ENCODE data around the gene MKNK2.
"Not testable (repeated sequence)": the region's sequence is repeated elsewhere in the genome, so short reads cannot be mapped to it uniquely, and the experiment has no call there.

The MKNK2 gene

DNA sequence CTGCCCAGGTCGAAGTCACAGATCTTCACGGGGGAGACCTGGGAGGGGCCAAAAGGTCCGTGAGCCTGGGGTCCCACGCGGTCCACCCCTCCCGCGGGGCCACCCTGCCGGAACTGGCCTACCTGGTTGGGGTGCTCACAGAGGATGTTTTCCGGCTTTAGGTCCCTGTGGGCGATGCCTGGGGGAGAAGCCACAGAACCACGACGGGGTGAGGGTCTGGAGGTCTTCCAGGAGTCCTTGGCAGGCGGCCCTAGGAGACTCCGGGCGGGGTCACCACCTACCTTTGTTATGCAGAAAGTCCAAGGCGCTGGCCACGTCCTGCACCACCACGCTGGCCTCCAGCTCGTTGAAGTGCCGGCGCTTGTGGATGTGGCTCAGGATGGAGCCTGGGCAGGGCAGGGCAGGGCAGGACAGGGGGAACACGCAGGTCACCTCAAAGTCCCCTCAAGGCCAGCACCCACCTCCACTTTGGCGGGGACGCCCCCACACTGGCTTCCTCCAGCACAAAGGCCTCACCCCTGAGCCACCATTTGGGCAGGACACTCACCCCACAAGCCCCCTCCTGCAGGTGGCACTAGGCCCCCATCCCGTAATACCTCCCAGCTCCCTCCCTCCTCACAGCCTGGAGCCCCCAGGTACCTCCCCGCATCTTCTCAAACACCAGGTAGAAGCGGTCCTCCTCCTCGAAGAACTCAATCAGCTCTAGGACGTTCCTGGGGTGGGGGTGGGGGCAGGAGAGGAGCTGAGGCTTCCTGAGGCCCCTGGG is 8.4 kb downstream of the MKNK2 start:
- DNase-seq, result no peak

DNA sequence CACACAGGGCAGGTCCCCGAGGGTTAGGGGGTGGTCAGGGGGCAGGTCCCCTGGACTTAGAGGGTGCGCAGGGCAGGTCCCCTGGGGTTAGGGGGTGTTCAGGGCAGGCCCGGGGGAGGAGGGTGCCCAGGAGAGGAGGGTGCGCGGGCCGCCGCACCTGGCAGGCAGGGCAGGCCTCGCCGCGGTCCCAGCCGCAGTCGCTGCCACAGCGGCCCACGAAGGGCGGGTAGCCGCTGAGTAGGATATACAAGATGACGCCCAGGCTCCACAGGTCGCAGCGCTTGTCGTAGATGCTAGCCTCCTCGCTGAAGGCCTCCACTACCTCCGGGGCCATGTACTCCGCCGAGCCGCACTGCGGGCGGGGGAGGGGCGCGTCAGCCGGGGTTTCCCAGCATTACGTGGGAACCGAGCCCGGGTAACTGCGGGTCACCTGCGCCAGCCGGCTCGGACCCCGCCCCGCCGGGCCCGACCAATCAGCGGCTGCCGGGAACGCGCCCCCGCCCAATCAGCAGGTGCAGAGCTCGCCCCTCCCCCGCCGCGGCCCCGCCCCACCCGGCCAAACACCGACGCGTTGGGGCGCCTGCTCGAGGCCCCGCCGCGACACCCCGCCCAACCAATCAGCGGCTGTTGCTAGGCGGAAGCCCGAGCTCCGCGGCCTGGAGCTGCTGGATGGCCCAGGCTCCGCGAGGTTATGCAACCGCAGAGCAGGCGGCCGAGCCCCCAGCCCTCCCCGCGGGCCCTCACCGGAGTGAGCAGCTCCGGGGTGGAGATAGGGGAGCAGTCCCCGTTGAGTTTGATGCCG is 9.2 kb downstream of the MKNK2 start:
- peak; percentile 97 for DNase-seq

DNA sequence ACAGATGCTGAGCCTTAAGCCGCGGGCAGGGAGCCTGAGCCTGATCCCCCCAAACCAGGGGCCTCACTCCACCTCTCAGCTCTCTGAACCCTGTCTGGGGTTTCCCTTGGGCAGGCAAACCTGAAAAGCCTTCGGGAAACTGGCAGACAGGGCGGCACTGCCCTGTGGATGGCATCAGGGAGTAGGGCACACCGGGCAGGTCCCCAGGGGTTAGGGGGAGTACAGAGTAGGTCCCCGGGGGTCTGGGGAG is 9.7 kb downstream of the MKNK2 start:
- no peak for DNase-seq

DNA sequence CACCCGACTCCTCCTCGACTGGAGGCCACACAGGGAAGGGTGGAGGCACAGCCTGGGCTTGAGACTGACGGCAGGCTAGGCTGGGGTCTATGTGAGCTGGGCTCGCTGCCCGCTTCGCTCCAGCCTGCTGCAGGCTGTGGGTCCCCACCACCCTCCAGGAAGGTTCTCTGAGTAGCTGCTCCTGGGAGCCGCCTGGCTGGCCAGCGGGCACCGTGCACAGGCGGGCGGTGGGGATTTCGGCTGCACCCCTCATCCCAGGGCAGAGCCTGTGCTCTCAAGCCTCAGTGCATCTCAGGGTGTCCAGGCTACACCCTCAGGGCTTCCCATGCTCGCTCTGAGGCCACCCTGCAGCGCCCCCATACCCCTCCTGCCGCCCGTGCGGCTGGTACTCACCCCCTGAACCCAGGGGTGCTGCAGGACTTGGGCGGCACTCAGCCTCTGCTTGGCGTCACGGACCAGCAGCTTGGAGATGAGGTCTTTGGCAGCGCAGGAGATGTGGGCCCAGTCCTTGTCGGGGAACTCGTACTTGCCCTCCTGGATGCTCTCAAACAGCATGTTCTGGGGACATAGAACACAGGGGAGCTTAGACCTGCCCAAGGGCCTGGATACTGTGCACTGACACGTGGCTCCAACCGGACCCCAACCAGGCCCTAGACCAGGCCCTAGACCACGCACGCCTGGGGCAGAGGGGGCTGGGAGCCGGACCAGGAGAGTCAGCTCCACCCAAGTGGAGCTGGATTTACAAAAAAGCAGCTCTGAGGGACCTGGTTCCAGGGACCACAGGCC is 10.2 kb downstream of the MKNK2 start:
- no peak for DNase-seq

DNA sequence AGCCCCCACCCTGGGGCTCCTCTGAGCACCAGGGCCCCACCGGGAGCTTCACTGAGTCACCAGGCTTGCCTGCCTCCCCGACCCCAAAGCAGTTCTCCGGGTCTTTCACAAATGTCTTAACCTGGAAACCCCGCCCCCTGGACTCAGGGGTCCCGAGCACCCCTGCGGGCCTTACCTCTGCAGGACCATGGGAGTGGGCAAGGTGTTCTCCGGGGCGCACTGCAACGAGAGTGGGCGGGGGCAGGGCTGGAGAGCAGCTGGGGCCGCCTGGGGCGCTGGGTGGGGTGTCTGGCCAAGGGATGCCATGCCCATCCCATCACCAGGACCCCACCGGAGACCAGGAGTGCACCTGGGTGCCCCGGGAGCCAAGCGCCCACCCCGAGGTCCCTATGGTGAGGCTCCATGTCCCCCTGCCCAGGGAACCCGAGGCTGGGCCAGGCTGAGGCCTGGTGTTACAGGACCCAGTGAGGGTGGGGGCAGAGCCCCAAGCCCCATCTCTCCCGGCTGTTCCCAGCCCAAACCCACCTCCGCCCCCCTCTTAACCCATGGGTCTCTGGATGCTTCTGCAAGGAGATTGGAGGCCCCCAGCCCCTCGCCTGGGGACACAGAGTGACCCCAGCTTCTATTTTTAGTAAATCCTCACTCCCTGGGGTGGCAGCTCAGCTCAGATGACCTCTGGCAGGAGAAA is 10.9 kb downstream of the MKNK2 start:
- no peak for DNase-seq

DNA sequence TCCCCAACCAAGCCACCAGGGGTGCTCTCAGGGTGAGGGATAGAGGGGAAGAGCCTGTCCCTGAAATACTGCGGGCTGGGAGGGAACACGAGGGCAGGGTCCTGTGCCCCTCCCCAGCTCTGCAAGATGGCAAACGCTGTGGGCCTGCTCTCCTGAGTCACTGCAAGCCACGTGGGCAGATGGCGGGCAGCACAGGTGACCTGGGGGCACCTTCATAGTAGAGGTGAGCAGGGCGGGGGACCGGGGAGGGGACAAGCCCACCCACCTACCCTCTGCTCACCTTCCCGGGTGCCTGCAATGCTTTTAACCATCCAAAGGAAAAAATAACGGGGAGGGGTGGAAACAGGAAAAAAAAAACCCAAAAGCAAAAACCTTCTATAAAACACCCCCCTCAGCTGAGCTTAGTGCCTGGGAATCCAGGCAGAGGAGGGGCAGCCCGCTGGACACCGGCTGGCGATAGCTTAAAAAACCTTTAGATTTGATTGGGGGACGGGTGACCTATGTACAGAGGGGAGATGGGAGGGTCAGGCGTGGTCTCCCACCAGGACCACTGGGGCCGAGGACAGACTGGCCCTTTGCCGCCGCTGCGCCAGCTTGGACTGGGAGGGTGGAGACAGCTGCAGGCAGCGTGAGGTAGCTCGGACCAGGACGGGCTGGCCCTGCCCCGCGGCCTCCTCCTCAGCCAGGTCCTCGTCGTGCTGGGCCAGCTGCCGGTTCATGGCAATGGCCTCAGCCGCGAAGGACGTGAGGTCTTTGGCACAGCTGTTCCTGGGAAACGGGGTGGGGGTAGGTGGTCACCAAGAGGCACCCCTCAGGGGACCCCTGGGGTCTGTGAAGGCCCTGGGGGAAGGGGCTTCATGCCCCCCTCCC is 11.7 kb downstream of the MKNK2 start:
- DNase-seq, result no peak

DNA sequence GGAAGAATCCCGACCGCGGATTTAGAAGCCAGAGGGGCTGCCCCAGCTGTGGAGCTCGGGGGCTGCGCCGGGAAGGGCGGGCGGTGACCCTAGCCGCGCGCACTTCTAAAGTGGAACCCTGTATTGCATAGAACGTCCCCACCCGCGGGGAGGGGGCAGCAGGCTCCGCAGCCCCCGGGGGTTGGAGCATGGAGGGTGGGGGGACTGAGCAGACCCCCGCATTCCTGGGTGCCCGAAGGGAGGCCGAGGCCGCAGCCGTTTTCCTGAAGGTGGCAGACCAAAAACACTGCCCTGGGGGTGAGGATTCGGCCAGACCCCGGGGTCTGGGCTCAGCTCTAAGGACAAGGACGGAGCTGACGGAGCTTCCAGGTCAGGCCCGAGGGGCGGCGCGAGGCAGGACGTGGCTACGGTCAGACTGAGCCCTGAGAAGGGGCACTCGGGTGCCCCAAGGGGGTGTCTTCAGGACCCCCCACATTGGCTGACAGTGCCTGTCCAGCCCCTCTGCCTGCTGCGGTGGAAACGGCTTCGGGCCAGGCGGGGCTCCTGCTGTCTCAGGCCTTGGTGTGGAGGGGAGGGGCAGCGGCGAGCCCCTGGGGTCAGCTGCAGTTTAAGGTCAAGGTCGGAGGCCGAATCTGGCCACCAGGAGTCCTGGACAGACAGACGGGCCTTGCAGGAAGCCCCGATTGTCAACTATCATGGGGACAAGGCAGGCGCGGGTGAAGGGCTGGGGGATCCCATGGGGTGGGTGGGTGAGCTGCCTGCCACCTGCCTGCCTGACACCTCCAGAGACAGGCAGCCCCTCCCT is 12.6 kb downstream of the MKNK2 start:
- no peak for DNase-seq

DNA sequence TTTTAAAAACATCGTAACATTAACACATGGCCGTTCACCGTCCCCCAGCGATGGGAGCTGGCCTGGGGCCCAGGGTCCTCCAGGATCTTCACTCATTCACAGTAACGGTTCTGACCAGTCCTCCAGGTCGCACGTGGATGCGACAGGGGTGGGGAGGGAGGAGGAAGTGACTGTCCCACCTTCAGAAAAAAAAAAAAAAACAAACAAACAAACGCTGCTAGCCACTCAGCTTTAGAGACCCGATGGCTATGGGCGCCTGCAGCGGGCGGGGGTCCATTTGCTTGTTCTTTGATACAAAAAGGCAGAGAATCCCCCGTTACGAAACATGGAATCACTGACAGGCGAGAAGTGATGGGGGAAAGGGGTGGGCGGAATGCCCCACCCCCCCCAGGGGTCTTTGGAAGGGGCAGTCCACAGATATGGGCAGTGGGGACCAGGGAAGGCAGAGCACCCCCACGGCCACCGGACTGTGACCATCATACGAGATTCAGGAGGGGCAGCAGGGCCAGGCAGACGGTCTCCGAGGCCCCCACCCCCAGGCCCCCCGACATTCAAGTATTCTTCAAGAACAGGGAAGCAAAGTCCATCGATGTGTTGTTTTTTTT is 13.3 kb downstream of the MKNK2 start:
- no peak for DNase-seq

DNA sequence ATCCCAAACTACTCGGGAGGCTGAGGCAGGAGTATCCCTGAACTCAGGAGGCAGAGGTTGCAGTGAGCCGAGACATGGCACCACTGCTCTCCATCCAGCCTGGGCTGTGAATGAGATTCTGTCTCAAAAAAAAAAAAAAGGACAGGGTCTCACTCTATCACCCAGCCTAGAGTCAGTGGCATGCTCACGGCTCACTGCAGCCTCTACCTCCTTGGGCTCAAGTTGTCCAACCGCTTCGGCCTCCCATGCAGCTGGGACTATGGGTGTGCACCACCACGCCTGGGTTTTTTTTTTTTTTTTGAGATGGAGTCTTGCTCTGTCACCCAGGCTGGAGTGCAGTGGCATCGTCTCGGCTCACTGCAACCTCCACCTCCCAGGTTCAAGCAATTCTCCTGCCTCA is 14.6 kb downstream of the MKNK2 start:
- DNase-seq, result no peak

DNA sequence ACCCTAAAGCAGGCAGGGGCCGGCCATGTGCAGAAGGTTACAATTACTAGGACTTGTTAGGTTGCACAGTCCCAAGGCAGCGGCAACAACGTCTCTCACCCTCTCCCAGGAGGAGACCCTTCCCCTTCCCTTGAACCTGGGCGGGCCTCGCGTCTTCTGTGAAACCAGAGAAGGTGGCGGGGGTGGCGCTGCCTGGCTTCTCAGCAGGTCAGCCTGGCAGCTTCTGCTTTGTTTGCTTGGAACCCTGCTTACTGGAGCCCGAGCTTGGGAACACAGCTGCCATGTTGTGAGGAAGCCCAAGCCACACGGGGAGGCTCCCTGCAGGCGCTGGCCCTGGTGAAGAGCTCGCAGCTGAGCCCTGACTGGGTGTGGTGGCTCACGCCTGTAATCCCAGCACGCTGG is 15.5 kb downstream of the MKNK2 start:
- no peak for DNase-seq

DNA sequence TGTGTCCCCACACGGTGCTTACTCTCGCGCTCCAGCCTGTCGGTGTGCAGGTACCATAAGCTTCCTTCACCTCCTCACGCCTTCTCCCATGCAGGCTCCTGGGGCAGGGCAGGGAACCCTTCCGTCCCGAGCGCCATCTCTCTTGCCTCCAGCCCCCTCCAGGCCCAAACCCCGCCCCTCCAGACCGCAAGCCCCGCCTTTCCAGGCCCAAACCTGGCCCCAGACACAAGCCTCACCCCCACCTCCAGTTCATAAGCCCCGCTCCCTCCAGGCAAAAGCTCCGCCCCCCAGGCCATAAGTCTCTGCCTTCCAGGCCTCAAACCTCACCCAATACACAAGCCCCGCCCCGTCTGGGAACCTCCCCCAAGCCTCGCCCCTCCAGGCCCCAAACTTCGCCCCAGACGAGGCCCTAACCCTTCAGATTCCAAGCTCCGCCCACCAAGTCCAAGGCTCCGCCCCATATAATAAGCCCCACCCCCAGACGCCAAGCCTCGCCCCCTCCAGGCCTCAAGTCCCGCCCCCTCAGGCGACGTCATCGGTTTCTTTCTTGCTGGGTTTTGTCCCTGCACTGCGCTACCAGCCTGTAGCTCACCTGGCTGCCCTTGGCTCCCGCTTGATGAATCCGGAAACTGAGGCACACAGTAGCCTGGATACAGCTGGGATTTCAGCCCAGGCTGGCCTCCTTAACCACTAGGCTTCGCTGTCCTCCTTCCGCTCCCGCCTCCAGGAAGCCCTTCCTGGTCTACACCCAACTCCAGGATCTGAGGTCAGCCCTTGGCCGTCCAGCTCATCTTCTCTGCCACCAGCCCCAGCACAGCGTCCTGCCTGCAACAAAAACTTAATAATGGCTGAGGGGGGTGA is 16.1 kb downstream of the MKNK2 start:
- no peak for DNase-seq

DNA sequence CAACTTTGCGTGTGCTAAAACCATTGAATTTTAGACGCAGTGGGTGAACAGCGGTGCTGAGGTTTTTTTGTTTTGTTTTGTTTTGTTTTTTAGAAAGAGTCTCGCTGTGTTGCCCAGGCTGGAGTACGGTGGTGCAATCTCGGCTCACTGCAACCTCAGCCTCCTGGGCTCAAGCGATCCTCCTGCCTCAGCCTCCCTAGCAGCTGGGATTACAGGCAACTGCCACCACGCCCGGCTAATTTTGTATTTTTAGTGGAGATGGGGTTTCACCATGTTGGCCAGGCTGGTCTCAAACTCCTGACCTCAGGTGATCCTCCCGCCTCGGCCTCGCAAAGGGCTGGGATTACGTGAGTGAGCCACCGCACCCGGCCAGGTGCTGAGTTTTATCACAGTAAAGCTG is 16.8 kb downstream of the MKNK2 start:
- DNase-seq, result not testable (repeated sequence)

DNA sequence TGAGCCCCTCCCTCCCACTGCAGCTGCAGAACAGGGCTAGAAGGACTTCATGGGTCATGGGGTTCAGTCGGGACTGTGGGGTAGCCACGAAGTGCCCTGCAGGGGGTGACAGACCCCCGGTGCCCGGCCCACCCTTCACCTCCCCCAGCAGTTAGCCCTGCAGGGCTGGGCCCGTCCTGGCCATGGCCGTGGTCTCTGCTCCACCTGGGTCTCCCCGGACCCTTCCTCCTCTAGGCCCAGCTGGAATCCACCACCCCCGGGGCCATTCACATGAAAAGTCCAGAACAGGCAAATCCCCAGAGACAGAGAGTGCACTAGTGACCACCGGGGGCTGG is 17.3 kb downstream of the MKNK2 start:
- DNase-seq, result no peak

DNA sequence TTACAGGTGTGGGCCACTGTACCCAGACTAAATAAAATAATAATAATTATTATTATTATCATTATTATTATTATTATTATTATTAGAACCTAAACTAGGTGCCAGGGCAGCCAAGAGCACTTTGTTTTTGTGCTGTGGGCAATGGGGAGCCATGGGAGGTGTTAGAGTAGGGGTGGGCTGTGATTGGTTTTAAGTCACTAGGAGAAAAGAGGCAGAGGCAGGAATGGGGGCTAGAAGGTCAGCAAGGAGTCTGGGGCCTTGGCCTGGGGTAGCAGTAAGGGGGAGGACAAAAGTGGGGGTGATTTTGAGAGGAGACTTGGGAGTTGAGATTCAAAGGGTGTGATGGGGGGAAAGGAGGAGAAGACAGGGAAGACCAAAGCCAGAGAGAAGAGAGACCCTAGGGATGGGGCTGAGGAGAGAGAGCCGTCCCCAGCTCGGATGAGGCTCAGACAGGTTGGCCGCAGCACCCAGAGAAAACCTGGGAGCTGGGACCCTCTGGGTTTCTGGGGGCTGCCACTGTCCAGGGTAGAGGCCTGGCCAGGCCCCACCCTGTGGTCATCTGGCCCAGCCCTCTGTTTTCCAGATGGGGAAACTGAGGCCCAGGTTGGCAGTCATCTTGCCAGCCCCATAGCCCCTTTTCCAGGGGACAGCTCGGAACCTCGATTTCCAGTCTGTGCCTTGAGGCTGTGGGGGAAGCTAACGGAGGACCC is 17.8 kb downstream of the MKNK2 start:
- DNase-seq, result no peak

DNA sequence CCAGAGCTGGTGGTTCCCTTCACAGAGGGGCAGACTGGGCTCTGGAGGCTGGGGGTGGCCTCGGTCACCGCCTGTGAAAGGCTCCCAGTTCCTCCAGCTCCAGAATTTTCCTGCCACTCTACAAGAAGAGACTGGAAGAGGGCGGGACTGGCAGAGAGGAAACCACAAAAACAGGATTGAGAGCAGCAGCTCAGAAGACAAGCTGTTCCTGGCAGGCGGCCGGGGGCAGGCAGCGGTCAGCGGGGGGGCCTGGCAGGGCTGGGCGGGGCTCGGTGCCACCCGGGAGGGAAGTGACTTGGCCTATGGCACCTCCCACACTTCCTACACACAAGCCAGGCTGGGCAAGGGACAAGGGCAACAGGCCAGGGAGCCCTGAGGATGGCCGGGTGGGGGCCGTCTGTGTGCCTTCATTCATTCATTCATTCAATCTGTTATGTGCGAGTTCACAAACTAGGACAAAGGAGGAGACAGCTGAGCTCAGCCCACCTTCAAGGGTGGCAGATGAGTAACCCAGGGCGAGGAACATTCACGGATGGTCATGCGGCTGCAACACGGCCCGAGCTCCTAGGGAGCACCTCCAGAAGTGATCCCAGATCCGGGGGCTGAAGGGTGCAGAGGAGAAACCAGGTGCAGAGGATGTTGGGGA is 18.6 kb downstream of the MKNK2 start:
- peak; percentile 81 for DNase-seq

DNA sequence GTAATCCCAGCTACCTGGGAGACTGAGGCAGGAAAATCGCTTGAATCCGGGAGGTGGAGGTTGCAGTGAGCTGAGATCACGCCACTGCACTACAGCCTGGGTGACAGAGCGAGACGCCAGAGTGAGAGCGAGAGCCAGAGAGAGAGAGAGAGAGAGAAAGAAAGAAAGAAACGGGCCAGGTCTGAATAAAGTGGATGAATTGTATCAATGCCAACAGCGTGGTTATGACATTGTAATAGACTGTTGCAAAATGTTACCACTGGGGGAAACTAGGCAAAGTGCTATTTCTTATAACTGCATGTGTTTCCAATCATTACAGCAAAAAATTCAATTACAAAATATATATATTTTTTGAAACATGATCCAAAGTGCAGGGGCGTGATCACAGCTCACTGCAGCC is 23.7 kb downstream of the MKNK2 start:
- DNase-seq, result no peak

DNA sequence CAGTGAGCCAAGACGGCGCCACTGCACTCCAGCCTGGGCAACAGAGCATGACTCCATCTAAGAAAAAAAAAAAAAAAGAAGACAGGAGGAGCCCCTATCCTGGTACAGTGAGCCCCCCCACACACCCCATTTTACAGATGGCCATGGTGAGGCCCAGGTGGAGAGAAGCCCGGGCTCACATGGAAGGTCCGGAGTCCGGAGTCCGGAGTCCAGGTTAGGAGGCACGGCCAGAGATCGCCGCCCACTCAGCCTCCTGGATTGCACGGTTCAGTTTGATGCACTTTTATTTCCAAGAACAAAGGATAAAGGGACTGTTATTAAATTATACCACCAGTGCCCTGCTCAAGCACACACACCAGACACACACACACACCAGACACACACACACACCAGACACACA is 24.3 kb downstream of the MKNK2 start:
- no peak for DNase-seq

DNA sequence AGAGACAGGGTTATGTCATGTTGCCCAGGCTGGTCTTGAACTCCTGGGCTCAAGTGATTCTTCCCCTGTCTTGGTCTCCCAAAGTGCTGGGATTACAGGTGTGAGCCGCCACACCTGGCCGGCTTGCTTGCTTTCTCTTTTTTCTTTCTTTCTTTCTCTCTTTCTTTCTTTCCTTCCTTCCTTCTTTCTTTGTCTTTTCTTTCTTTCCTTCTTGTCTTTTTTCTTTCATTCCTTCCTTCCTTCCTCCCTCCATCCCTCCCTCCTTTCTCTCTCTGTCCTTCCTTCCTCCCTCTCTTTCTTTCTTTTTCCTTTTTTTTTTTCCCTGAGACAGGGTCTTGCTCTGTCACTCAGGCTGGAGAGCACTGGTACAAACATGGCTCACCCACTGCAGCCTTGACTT is 28.8 kb downstream of the MKNK2 start:
- no peak for DNase-seq

All from NCI-H1092 treated with DMSO at 0.1 percent for 48 hours (cell line).